Muscle layer of duodenum (tissue), 2 donors: ENCODE results near the gene ATG16L1.
A peak's percentile ranks its signal among the peaks of the same experiment; 100 is the strongest.

Experiments used
- H3K27ac ChIP-seq: one replicate; pipeline ENCODE4 v1.7.0; 2013; ENCODE audit warnings: mild to moderate bottlenecking, low read length
- H3K27me3 ChIP-seq: one replicate; pipeline ENCODE4 v1.7.0; 2013; ENCODE audit warnings: low read depth, mild to moderate bottlenecking, control low read depth, low read length
- H3K36me3 ChIP-seq, 2 donors: one replicate each; pipeline ENCODE4 v1.7.0; 2013; ENCODE audit warnings: low read length in 2 of 2, control low read depth in 1 of 2, mild to moderate bottlenecking in 1 of 2; ENCODE audit not compliant: insufficient read depth in 2 of 2, control insufficient read depth in 1 of 2
- H3K4me1 ChIP-seq, 2 donors: one replicate each; pipeline ENCODE4 v1.7.0; 2013; ENCODE audit warnings: low read length in 2 of 2, mild to moderate bottlenecking in 2 of 2, control low read depth in 1 of 2, moderate library complexity in 1 of 2; ENCODE audit not compliant: insufficient read depth in 2 of 2, control insufficient read depth in 1 of 2
- H3K4me3 ChIP-seq, 2 donors: one replicate each; pipeline ENCODE4 v1.7.0; 2013; ENCODE audit warnings: low read length in 2 of 2, low read depth in 1 of 2, mild to moderate bottlenecking in 1 of 2
- H3K9me3 ChIP-seq, 2 donors: one replicate each; pipeline ENCODE4 v1.7.0; 2013; ENCODE audit warnings: low read length in 2 of 2, control low read depth in 1 of 2, mild to moderate bottlenecking in 1 of 2; ENCODE audit not compliant: control insufficient read depth in 1 of 2
- donor health status: healthy.

Gene ATG16L1

GRCh38 chr2:233251306-233252116 lies at the start of gene ATG16L1:
Gene ATG16L1, plus strand, starts transcription at chr2:233251673. Its CDS starts 155 bp downstream, at chr2:233251828.
- H3K27me3 ChIP-seq, result no peaks in the 10 kb centered on the region
- H3K9me3 ChIP-seq, result no peaks in the 10 kb centered on the region
- peaks cover 0 to 5% of the 10 kb centered on the region in 2 donors for H3K36me3 ChIP-seq
- H3K4me1 ChIP-seq, result peaks cover 17 to 24% of the 10 kb centered on the region in 2 donors
- H3K4me3 ChIP-seq, result peak within 1 kb of the TSS; percentile 93 to 97
- peak within 1 kb of the TSS; percentile 84 for H3K27ac ChIP-seq

GRCh38 chr2:233202531-233202944 lies 48.9 kb upstream of the ATG16L1 start:
- H3K36me3 ChIP-seq, result no peaks in the 10 kb centered on the region
- H3K4me1 ChIP-seq, result no peaks in the 10 kb centered on the region
- peaks cover 0 to 16% of the 10 kb centered on the region in 2 donors for H3K9me3 ChIP-seq
- no peak overlapping the region for H3K27ac ChIP-seq
- no peaks in the 10 kb centered on the region for H3K27me3 ChIP-seq
- H3K4me3 ChIP-seq, result no peak overlapping the region

- H3K4me3 ChIP-seq, result no peak overlapping the region
- H3K27me3 ChIP-seq, result no peaks in the 10 kb centered on the region
- peaks cover 0 to 16% of the 10 kb centered on the region in 2 donors for H3K9me3 ChIP-seq
- H3K36me3 ChIP-seq, result no peaks in the 10 kb centered on the region
- no peaks in the 10 kb centered on the region for H3K4me1 ChIP-seq
- no peak overlapping the region for H3K27ac ChIP-seq
These were observed 48.4 kb upstream of the ATG16L1 start for GRCh38 chr2:233203060-233203459.

- no peaks in the 10 kb centered on the region for H3K36me3 ChIP-seq
- no peak overlapping the region for H3K27ac ChIP-seq
- peaks cover 0 to 11% of the 10 kb centered on the region in 2 donors for H3K4me1 ChIP-seq
These were observed 47.1 kb upstream of the ATG16L1 start for GRCh38 chr2:233204286-233204936.

GRCh38 chr2:233208382-233209116 lies 42.9 kb upstream of the ATG16L1 start:
- H3K27ac ChIP-seq, result no peak overlapping the region

More at GRCh38 chr2:233204286-233204936, 47.1 kb upstream of the ATG16L1 start:
- Histone ChIP-seq H3K9me3 (peaks cover 0 to 16% of the 10 kb centered on the region in 2 donors), H3K4me3 (no peak overlapping the region), H3K27me3 (no peaks in the 10 kb centered on the region)

GRCh38 chr2:233209117-233209532 lies 42.3 kb upstream of the ATG16L1 start:
- H3K4me1 ChIP-seq, result peaks cover 10 to 28% of the 10 kb centered on the region in 2 donors
- no peaks in the 10 kb centered on the region for H3K27me3 ChIP-seq
- H3K36me3 ChIP-seq, result no peaks in the 10 kb centered on the region
- H3K4me3 ChIP-seq, result no peak overlapping the region
- no peak overlapping the region for H3K27ac ChIP-seq
- peaks cover 0 to under 1% of the 10 kb centered on the region in 2 donors for H3K9me3 ChIP-seq

More at GRCh38 chr2:233208382-233209116, 42.9 kb upstream of the ATG16L1 start:
- Histone ChIP-seq H3K4me1 (peaks cover 10 to 28% of the 10 kb centered on the region in 2 donors), H3K4me3 (no peak overlapping the region), H3K36me3 (no peaks in the 10 kb centered on the region), H3K9me3 (peaks cover 0 to 5% of the 10 kb centered on the region in 2 donors), H3K27me3 (no peaks in the 10 kb centered on the region)

GRCh38 chr2:233209533-233210171 lies 41.8 kb upstream of the ATG16L1 start:
- Histone ChIP-seq H3K27ac (no peak overlapping the region), H3K9me3 (no peaks in the 10 kb centered on the region), H3K4me1 (peaks cover 10 to 28% of the 10 kb centered on the region in 2 donors), H3K4me3 (no peak overlapping the region), H3K27me3 (no peaks in the 10 kb centered on the region), H3K36me3 (no peaks in the 10 kb centered on the region)

GRCh38 chr2:233210281-233210680 lies 41.2 kb upstream of the ATG16L1 start:
- no peak overlapping the region for H3K27ac ChIP-seq
- H3K36me3 ChIP-seq, result no peaks in the 10 kb centered on the region
- H3K27me3 ChIP-seq, result no peaks in the 10 kb centered on the region

GRCh38 chr2:233210843-233211547 lies 40.5 kb upstream of the ATG16L1 start:
- no peaks in the 10 kb centered on the region for H3K36me3 ChIP-seq
- H3K4me3 ChIP-seq, result peak overlapping the region; percentile 9 to 39
- no peaks in the 10 kb centered on the region for H3K9me3 ChIP-seq
- H3K27ac ChIP-seq, result no peak overlapping the region
- H3K4me1 ChIP-seq, result peaks cover 10 to 28% of the 10 kb centered on the region in 2 donors
- H3K27me3 ChIP-seq, result no peaks in the 10 kb centered on the region

More at GRCh38 chr2:233210281-233210680, 41.2 kb upstream of the ATG16L1 start:
- H3K9me3 ChIP-seq, result no peaks in the 10 kb centered on the region
- peaks cover 10 to 28% of the 10 kb centered on the region in 2 donors for H3K4me1 ChIP-seq
- no peak overlapping the region for H3K4me3 ChIP-seq

GRCh38 chr2:233211548-233211895 lies 40.0 kb upstream of the ATG16L1 start:
- Histone ChIP-seq H3K27ac (no peak overlapping the region), H3K27me3 (no peaks in the 10 kb centered on the region), H3K9me3 (no peaks in the 10 kb centered on the region), H3K36me3 (no peaks in the 10 kb centered on the region), H3K4me1 (peaks cover 10 to 28% of the 10 kb centered on the region in 2 donors), H3K4me3 (peak overlapping the region; percentile 9 to 39)
